Measurements from ENCODE around the gene RAB36.

The RAB36 gene

DNA sequence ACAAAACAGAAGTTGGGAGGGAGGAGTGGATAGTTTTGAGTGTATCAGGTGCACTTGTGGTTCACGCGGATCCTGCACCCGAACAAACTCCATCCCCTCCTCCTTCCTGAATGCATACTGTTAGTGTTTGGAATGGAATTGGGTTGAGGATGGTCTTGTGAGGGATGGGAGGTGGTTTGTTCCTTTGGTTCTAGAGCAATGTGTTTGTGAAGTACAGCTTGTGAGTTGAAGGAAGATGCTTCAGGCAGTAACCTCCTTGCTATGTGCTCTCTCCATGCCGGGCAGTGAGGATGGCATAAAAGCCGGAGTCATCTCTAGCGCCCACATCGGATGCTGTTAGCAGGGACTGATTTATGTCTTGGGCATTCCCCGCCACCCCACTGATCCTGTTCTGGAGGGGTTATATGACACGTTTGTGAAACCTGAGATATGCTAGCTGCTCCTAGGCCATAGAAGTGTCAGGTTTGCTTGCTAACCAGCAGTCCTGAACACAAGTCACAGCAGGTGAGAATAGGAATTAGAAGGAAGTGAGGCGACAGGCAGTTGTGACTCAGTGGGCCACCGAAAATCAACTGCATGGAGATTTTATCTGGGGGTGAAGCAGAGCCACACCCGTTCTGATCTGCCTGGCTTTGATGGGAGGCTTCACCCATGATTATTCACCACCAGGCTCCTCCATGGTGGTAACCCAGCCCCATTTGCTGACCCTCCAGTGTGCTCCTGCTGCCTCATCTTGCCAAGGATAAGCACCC, 37.2 kb downstream of the RAB36 start:
- H3K27ac ChIP-seq, result no peak overlapping the region

DNA sequence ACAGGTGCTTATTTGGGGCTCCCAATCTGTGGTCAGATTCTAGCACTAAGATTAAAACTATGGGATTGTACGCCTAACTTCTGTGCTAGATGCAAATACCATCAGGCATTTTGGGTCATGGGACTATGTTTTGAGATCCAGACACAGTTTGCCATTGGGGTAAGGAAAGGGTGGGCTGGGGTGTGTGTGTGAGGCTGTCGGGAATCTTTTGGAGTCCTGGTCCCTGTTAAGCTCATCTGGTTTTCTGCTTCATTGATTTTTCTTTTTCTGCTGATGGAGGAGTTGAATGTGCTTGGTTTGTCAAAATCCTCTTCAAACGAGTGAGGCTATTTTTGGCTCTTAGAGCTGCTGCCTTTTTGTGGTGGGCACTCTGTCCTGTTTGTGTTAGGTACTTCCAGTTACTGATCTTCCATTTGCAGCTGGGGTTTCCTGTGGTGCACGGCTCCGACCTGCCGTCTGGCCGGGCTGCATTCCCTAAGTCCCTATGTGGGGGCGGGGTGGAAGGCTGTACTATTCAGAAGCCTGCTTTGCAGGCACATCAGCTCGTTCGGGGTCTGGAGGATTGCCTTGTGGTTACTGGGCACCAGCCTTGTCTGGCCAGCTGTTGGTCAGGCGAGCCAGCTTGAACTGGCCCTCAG, 37.9 kb downstream of the RAB36 start:
- TF ChIP-seq, protein P1, sequence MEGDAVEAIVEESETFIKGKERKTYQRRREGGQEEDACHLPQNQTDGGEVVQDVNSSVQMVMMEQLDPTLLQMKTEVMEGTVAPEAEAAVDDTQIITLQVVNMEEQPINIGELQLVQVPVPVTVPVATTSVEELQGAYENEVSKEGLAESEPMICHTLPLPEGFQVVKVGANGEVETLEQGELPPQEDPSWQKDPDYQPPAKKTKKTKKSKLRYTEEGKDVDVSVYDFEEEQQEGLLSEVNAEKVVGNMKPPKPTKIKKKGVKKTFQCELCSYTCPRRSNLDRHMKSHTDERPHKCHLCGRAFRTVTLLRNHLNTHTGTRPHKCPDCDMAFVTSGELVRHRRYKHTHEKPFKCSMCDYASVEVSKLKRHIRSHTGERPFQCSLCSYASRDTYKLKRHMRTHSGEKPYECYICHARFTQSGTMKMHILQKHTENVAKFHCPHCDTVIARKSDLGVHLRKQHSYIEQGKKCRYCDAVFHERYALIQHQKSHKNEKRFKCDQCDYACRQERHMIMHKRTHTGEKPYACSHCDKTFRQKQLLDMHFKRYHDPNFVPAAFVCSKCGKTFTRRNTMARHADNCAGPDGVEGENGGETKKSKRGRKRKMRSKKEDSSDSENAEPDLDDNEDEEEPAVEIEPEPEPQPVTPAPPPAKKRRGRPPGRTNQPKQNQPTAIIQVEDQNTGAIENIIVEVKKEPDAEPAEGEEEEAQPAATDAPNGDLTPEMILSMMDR (IDR thresholded peaks at IDR 0.05), result no peak
- no peak for TF ChIP-seq ZFX (IDR thresholded peaks at IDR 0.05; ENCODE audit: borderline replicate concordance)
- no peak overlapping the region for H3K27ac ChIP-seq

More for the DNA sequence above, 37.2 kb downstream of the RAB36 start:
- TF ChIP-seq, protein P1 (IDR thresholded peaks at IDR 0.05), result no peak
- TF ChIP-seq ZFX (IDR thresholded peaks at IDR 0.05; ENCODE audit: borderline replicate concordance), result no peak

DNA sequence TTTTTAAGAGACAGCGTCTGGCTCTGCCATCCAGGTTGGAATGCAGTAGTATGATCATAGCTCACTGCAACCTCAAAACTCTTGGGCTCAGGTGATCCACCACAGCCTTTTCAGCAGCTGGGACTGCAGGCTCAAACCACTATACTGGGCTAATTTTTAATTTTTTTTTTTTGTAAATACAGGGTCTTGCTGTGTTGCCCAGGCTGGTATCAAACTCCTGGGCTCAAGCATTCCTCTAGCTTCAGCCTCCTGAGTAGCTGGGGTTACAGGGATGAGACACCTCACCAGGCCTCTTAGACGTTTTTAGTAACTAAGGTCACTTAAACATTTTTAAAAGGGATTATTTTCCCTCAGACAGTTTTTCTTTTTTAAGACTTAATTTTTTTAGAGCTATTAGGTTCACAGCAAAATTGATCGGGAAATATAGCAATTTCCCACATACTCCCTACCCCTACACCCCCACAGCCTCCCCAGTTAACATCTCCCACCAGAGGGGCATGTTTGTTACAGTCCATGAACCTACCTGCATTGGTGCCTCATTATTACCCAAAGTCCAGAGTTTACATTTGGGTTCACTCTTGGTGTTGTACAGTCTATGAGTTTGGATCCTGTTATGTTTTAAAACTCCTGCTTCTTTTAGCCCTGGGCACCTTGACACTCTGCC, 39.0 kb downstream of the RAB36 start:
- H3K27ac ChIP-seq, result no peak overlapping the region
- TF ChIP-seq ZFX (IDR thresholded peaks at IDR 0.05; ENCODE audit: borderline replicate concordance), result no peak
- TF ChIP-seq, protein P1 (IDR thresholded peaks at IDR 0.05), result no peak

DNA sequence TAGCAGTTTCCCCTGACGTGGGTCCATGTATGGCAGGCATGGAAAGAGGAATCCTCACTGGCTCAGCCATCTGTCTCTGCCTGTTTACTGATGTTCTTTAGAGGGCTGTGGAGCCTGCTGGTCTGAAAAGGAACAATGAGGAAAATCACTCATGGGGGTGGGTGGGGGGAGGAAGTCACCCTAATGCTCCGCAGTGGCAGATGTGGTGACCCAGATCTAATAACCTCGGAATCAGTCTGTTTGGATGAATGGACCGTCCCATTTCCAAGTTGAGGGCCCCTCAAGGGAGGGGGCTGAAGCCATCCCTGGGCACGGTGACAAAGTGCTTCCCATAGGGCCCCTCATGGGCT, 39.5 kb downstream of the RAB36 start:
- H3K27ac ChIP-seq, result no peak overlapping the region
- no peak for TF ChIP-seq ZFX (IDR thresholded peaks at IDR 0.05; ENCODE audit: borderline replicate concordance)
- TF ChIP-seq, protein P1 (IDR thresholded peaks at IDR 0.05), result no peak

DNA sequence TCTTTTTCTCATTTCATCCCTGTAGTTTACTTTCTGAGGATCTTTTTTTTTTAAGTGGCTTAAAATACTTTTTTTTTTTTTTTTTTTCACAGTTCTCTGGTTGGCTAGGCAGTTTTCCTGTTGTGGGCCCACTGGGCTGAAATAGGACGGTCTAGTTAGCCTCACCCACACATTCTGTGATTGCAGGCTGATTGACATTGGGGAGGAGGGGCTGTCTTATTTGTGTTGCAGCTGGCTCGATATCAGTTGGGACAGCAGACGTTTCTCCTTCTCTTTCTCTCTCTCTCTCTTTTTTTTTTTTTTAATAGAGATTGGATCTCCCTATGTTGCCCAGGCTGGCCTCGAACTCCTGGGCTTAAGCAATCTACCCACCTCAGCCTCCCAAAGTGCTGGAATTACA, 41.9 kb downstream of the RAB36 start:
- TF ChIP-seq, protein P1 (IDR thresholded peaks at IDR 0.05), result no peak
- no peak for TF ChIP-seq ZFX (IDR thresholded peaks at IDR 0.05; ENCODE audit: borderline replicate concordance)
- no peak overlapping the region for H3K27ac ChIP-seq

DNA sequence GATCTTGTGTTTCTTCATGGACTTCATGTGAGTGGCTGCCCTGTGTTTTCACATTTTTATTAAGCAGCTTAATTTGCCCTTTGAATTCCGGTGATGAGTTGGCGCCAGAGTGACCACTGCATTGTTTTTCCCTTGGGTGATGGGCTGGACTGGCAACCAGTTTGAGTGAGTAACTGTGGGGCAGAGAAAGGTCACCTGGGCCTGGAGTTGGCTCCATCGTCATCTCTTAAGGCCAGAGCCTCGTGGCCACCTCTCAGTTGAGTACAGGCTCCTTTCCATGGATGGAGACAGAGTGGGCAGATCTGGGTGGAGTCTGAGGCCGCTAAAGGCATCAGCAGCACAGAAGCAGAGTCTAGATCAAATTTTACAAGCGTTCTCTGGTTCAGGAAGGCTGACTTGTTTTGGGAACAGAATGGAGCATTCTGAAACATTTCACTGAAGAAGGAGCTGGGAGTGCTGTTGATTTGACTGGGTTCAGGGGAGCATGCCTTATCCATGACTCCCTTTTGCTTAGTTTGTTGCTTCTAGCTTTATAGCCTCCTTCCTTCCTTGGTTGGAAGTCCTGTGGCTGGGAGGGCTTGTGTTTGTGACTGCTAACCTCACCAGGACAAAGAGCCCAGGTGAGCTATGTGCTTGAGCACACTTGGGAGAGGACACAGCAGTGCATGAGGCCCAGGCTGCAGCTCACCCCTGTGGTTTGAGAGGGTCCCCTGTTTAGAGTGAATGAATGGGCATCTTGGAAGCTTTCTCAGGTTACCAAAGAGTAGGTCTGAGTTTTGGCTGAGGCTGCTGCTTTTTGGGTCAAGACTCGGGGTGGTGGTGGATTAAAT, 42.8 kb downstream of the RAB36 start:
- H3K27ac ChIP-seq, result no peak overlapping the region
- no peak for TF ChIP-seq ZFX (IDR thresholded peaks at IDR 0.05; ENCODE audit: borderline replicate concordance)
- TF ChIP-seq, protein P1 (IDR thresholded peaks at IDR 0.05), result no peak
